OCI-LY7 (cell line): Measurements from ENCODE around the gene PRSS3. TPM values are rescaled to one million over a fixed set of nuclear protein-coding genes. Genes with fewer than 3 reads are reported as not detected.

Experiments used
- BruUV-seq: library from RNA; stranded (reverse); fragments of 400-500 nt; replicated peaks from 2 replicates; lab custom pipeline; 2021; lab: Mats Ljungman, UMichigan
- CTCF ChIA-PET: fragments of 300-600 bp; sonication (Branson Sonifier 250); formaldehyde crosslinking; loops from one replicate; lab custom pipeline; 2022; ENCODE audit warnings: antibody characterized with exemption; ENCODE audit not compliant: unreplicated experiment; lab: Charles Lee
- POLR2A ChIA-PET: fragments of 300-600 bp; sonication (Branson Sonifier 250); formaldehyde crosslinking; loops from one replicate; lab custom pipeline; 2022; ENCODE audit warnings: antibody characterized with exemption; lab: Charles Lee
- DNase-seq: peaks from one replicate; pipeline ENCODE4 v3.0.0-alpha.2; 2015; ENCODE audit warnings: low spot score
- H2AFZ ChIP-seq: fragments of 200-600 bp; sonication (generic), shearing (Covaris generic); 2 replicates; pipeline ENCODE4 v1.6.1; 2014; ENCODE audit warnings: mild to moderate bottlenecking, antibody characterized with exemption, low read length, moderate library complexity
- H3K27ac ChIP-seq: fragments of 200-600 bp; sonication (generic); 2 replicates; pipeline ENCODE4 v1.5.1; 2014; ENCODE audit warnings: mixed run types, low read depth, mild to moderate bottlenecking, moderate library complexity, low read length, inconsistent platforms; ENCODE audit not compliant: poor library complexity, severe bottlenecking
- H3K36me3 ChIP-seq: fragments of 200-600 bp; sonication (generic); 2 replicates; pipeline ENCODE4 v1.6.1; 2014; ENCODE audit warnings: mild to moderate bottlenecking, antibody characterized with exemption, low read length, moderate library complexity, mixed read lengths; ENCODE audit not compliant: insufficient read depth
- H3K4me1 ChIP-seq: fragments of 200-600 bp; sonication (generic); 2 replicates; pipeline ENCODE4 v1.5.1; 2014; ENCODE audit warnings: mild to moderate bottlenecking, low read length; ENCODE audit not compliant: insufficient read depth, poor library complexity, severe bottlenecking
- H3K4me2 ChIP-seq: fragments of 200-600 bp; sonication (generic); 2 replicates; pipeline ENCODE4 v1.6.1; 2014; ENCODE audit warnings: mild to moderate bottlenecking, low read length
- H3K4me3 ChIP-seq: fragments of 200-600 bp; sonication (generic); 2 replicates; pipeline ENCODE4 v1.5.1; 2014; ENCODE audit warnings: mild to moderate bottlenecking, low read depth, low read length; ENCODE audit not compliant: poor library complexity, severe bottlenecking
- H3K79me2 ChIP-seq: fragments of 200-600 bp; sonication (generic); 2 replicates; pipeline ENCODE4 v1.6.1; 2016; ENCODE audit warnings: low read depth, mild to moderate bottlenecking, low read length, moderate library complexity, mixed read lengths; ENCODE audit not compliant: insufficient read depth
- H3K9me2 ChIP-seq: fragments of 200-600 bp; sonication (generic); 2 replicates; pipeline ENCODE4 v1.6.1; 2016; ENCODE audit warnings: mild to moderate bottlenecking, low read length, mixed read lengths; ENCODE audit not compliant: insufficient read depth
- H3K9me3 ChIP-seq: fragments of 200-600 bp; sonication (generic); 2 replicates; pipeline ENCODE4 v1.6.1; 2014; ENCODE audit warnings: mild to moderate bottlenecking, mixed run types, low read length, mixed read lengths
- H4K20me1 ChIP-seq: fragments of 200-600 bp; sonication (generic); 2 replicates; pipeline ENCODE4 v1.6.1; 2014; ENCODE audit warnings: mild to moderate bottlenecking, antibody characterized with exemption, low read length, moderate library complexity, mixed read lengths; ENCODE audit not compliant: insufficient read depth
- CTCF ChIP-seq: fragments of 200-600 bp; sonication (generic); conservative IDR thresholded peaks from 2 replicates; pipeline ENCODE4 v1.5.1; 2014; ENCODE audit warnings: mild to moderate bottlenecking, antibody characterized with exemption, low read length, moderate library complexity, mixed read lengths
- EZH2phosphoT487 ChIP-seq: fragments of 200-600 bp; sonication (generic); IDR thresholded peaks from 2 replicates; pipeline ENCODE4 v1.6.1; 2018; ENCODE audit warnings: low read depth, borderline replicate concordance, mild to moderate bottlenecking, mixed run types, antibody characterized with exemption, low read length, moderate library complexity, mixed read lengths
- intact Hi-C: fragments of 100-400 bp; cut with micrococcal nuclease; formaldehyde crosslinking; loops from one replicate; pipeline ENCODE4 v1.10.0; 2022; ENCODE audit not compliant: unreplicated experiment
- total RNA-seq, 2 experiments: library from RNA; depleted of rRNA in 1 of 2; stranded (reverse); fragments of >200 nt in 1 of 2; shearing (Covaris generic) in 1 of 2; gene quantifications; 2 replicates each; pipeline ENCODE4 v1.2.3, GENCODE V29; 2014 to 2022

The PRSS3 gene
- total RNA-seq, 2 experiments from 2014 or later, result not detected

DNA sequence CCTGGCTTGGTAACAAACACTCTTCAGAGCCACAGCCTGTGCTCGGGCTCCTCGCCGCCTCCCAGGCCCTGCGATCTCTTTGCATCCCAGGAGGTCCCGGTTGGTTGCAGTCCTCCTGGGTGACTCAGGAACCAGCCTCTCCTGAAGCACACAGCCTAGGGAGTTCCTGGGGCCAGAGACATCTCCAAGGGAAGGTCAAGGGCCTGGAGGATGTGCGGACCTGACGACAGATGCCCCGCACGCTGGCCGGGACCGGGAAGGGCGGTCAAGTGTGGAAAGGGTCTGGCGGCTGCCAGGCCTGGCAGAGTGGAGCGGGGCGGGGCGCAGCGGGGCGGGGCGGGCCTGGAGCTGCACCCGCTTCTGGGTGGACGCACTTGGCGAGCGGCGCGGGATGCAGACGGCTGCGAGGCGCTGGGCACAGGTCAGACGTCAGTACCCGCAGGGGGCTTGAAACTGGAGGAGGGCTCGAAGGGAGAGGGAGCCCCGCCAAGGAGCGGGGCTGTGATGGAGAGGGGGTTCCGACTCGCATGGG lies 45.0 kb upstream of the PRSS3 start:
- no peak overlapping the region for H3K4me3 ChIP-seq
- H3K79me2 ChIP-seq, result no peaks in the 10 kb centered on the region
- POLR2A ChIA-PET, result no interaction called here
- no peaks in the 10 kb centered on the region for H3K36me3 ChIP-seq
- H3K27ac ChIP-seq, result no peak overlapping the region
- DNase-seq, result no peak
- BruUV-seq, result no TSS peak
- no peaks in the 10 kb centered on the region for H3K9me3 ChIP-seq
- intact Hi-C loops, result no loop called here
- H3K9me2 ChIP-seq, result no peaks in the 10 kb centered on the region
- H4K20me1 ChIP-seq, result no peaks in the 10 kb centered on the region
- no peak overlapping the region for H2AFZ ChIP-seq
- no peaks in the 10 kb centered on the region for H3K4me1 ChIP-seq
- CTCF ChIA-PET, result no interaction called here
- H3K4me2 ChIP-seq, result no peak overlapping the region
- no peak for TF ChIP-seq EZH2phosphoT487
- no peak for TF ChIP-seq CTCF

GRCh38 chr9:33750839-33751339 lies 44.5 kb upstream of the PRSS3 start:
- H4K20me1 ChIP-seq, result no peaks in the 10 kb centered on the region
- no peak overlapping the region for H3K4me2 ChIP-seq
- no peaks in the 10 kb centered on the region for H3K79me2 ChIP-seq
- DNase-seq, result no peak
- no TSS peak for BruUV-seq
- no peak overlapping the region for H3K27ac ChIP-seq
- intact Hi-C loops, result no loop called here
- no peak overlapping the region for H3K4me3 ChIP-seq
- H3K36me3 ChIP-seq, result no peaks in the 10 kb centered on the region
- no peaks in the 10 kb centered on the region for H3K4me1 ChIP-seq
- H2AFZ ChIP-seq, result no peak overlapping the region
- no peaks in the 10 kb centered on the region for H3K9me2 ChIP-seq
- CTCF ChIA-PET, result no interaction called here
- POLR2A ChIA-PET, result no interaction called here
- TF ChIP-seq CTCF (no peak), EZH2phosphoT487 (no peak)
- H3K9me3 ChIP-seq, result no peaks in the 10 kb centered on the region

- Histone ChIP-seq H3K4me1 (no peaks in the 10 kb centered on the region), H3K9me3 (no peaks in the 10 kb centered on the region), H3K36me3 (no peaks in the 10 kb centered on the region), H3K4me3 (no peak overlapping the region), H2AFZ (no peak overlapping the region), H3K9me2 (no peaks in the 10 kb centered on the region), H3K79me2 (no peaks in the 10 kb centered on the region), H3K4me2 (no peak overlapping the region), H3K27ac (no peak overlapping the region), H4K20me1 (no peaks in the 10 kb centered on the region)
- no peak for DNase-seq
- TF ChIP-seq EZH2phosphoT487 (no peak), CTCF (no peak)
- ChIA-PET CTCF (no interaction called here), POLR2A (interaction anchor here (0.7 kb wide), 1 partner anchor 272 kb away, joined by 3 read pairs; no protein-coding TSS in a partner anchor)
- no TSS peak for BruUV-seq
- intact Hi-C loops, result no loop called here
Measured at GRCh38 chr9:33751536-33752129, 43.7 kb upstream of the PRSS3 start.
